ENCODE data around the gene PRR20B.
"Not testable (repeated sequence)": the region's sequence is repeated elsewhere in the genome, so short reads cannot be mapped to it uniquely, and the experiment has no call there.

The PRR20B gene

GRCh38 chr13:57147188-57147587 lies at the start of gene PRR20B:
TSS of gene PRR20B (plus strand) at chr13:57147488. CDS start at chr13:57147875, 387 bp downstream.
- not testable (repeated sequence) for DNase-seq

- DNase-seq: no peak
Measured at GRCh38 chr13:57114945-57115344, 32.3 kb upstream of the PRR20B start.

GRCh38 chr13:57123681-57124080 lies 23.6 kb upstream of the PRR20B start:
- no peak for DNase-seq

- DNase-seq: no peak
Measured at GRCh38 chr13:57128909-57129308, 18.4 kb upstream of the PRR20B start.

GRCh38 chr13:57136093-57136492 lies 11.2 kb upstream of the PRR20B start:
- no peak for DNase-seq

- no peak for DNase-seq
Measured at GRCh38 chr13:57137585-57137984, 9.7 kb upstream of the PRR20B start.

- DNase-seq: no peak
Measured at GRCh38 chr13:57138988-57139387, 8.3 kb upstream of the PRR20B start.

- DNase-seq: not testable (repeated sequence)
Measured at GRCh38 chr13:57139781-57140180, 7.5 kb upstream of the PRR20B start.

GRCh38 chr13:57140235-57140968 lies 6.9 kb upstream of the PRR20B start, which contains the start of gene PRR20A:
TSS of gene PRR20A (plus strand) at chr13:57140918. CDS start at chr13:57141305, 387 bp downstream.
- not testable (repeated sequence) for DNase-seq

- DNase-seq: not testable (repeated sequence)
Measured at GRCh38 chr13:57148106-57148505, 818 bp downstream of the PRR20B start.

- not testable (repeated sequence) for DNase-seq
Measured at GRCh38 chr13:57153761-57154160, 6.5 kb downstream of the PRR20B start, which contains the start of gene PRR20C. TSS of gene PRR20C (plus strand) at chr13:57154061. CDS start at chr13:57154448, 387 bp downstream.

GRCh38 chr13:57160332-57160731 lies 13.0 kb downstream of the PRR20B start, which contains the start of gene PRR20D:
TSS of gene PRR20D (plus strand) at chr13:57160632. CDS start at chr13:57161019, 387 bp downstream.
- DNase-seq: not testable (repeated sequence)

- DNase-seq: not testable (repeated sequence)
Measured at GRCh38 chr13:57166897-57167296, 19.6 kb downstream of the PRR20B start, which contains the start of gene PRR20E. TSS of gene PRR20E (plus strand) at chr13:57167197. CDS start at chr13:57167584, 387 bp downstream.

- DNase-seq: no peak
Measured at GRCh38 chr13:57191667-57192066, 44.4 kb downstream of the PRR20B start.
